WI38 (cell line): ENCODE results near the gene NAA40.

Experiments used
- H3K4me3 ChIP-seq: 2 replicates; pipeline ENCODE4 v1.5.1; 2011; ENCODE audit warnings: low read depth, mild to moderate bottlenecking, control low read depth, low read length
- CTCF ChIP-seq: IDR thresholded peaks from 2 replicates; pipeline ENCODE4 v1.5.1; 2012; ENCODE audit warnings: low read depth, mild to moderate bottlenecking, control low read depth, low read length

Gene NAA40

GRCh38 chr11:63901660-63902059, 37.1 kb upstream of the NAA40 start:
- TF ChIP-seq CTCF, result peak; percentile 40
- H3K4me3 ChIP-seq, result no peak overlapping the region

GRCh38 chr11:63903884-63904283, 34.9 kb upstream of the NAA40 start:
- no peak overlapping the region for H3K4me3 ChIP-seq
- TF ChIP-seq CTCF, result no peak

- no peak for TF ChIP-seq CTCF
- H3K4me3 ChIP-seq, result no peak overlapping the region
These were observed 34.1 kb upstream of the NAA40 start for GRCh38 chr11:63904743-63905142.

- no peak overlapping the region for H3K4me3 ChIP-seq
- no peak for TF ChIP-seq CTCF
These were observed 33.6 kb upstream of the NAA40 start for GRCh38 chr11:63905179-63905578.

GRCh38 chr11:63906087-63906486, 32.7 kb upstream of the NAA40 start:
- H3K4me3 ChIP-seq, result no peak overlapping the region
- TF ChIP-seq CTCF, result no peak

- H3K4me3 ChIP-seq, result no peak overlapping the region
- TF ChIP-seq CTCF, result no peak
These were observed 32.2 kb upstream of the NAA40 start for GRCh38 chr11:63906585-63906984.

GRCh38 chr11:63907063-63907462, 31.7 kb upstream of the NAA40 start:
- TF ChIP-seq CTCF, result no peak
- H3K4me3 ChIP-seq, result no peak overlapping the region
